ENCODE measurements around the gene SLC35E4. TPM values are rescaled to one million over a fixed set of nuclear protein-coding genes. Genes with fewer than 3 reads are reported as not detected.

Gene SLC35E4
- total RNA-seq, 1 donor from 2014 or later: 5.0 TPM

- no peak for DNase-seq
- Mint-ChIP-seq H3K36me3 (ENCODE audit: unreplicated experiment) (no peaks in the 10 kb centered on the region), H3K27me3 (ENCODE audit: unreplicated experiment) (no peaks in the 10 kb centered on the region), H3K4me3 (ENCODE audit: unreplicated experiment) (no peak overlapping the region), H3K9me3 (ENCODE audit: unreplicated experiment) (no peaks in the 10 kb centered on the region), H3K27ac (ENCODE audit: unreplicated experiment) (no peak overlapping the region), H3K4me1 (ENCODE audit: low read depth, unreplicated experiment) (no peaks in the 10 kb centered on the region)
- TF ChIP-seq, protein P1, sequence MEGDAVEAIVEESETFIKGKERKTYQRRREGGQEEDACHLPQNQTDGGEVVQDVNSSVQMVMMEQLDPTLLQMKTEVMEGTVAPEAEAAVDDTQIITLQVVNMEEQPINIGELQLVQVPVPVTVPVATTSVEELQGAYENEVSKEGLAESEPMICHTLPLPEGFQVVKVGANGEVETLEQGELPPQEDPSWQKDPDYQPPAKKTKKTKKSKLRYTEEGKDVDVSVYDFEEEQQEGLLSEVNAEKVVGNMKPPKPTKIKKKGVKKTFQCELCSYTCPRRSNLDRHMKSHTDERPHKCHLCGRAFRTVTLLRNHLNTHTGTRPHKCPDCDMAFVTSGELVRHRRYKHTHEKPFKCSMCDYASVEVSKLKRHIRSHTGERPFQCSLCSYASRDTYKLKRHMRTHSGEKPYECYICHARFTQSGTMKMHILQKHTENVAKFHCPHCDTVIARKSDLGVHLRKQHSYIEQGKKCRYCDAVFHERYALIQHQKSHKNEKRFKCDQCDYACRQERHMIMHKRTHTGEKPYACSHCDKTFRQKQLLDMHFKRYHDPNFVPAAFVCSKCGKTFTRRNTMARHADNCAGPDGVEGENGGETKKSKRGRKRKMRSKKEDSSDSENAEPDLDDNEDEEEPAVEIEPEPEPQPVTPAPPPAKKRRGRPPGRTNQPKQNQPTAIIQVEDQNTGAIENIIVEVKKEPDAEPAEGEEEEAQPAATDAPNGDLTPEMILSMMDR (IDR thresholded peaks at IDR 0.05; ENCODE audit: partially characterized antibody, unreplicated experiment): no peak
Measured at GRCh38 chr22:30596199-30596598, 39.4 kb upstream of the SLC35E4 start.

GRCh38 chr22:30596886-30597285, 38.7 kb upstream of the SLC35E4 start:
- TF ChIP-seq, protein P1 (IDR thresholded peaks at IDR 0.05; ENCODE audit: partially characterized antibody, unreplicated experiment): no peak
- no peaks in the 10 kb centered on the region for H3K9me3 Mint-ChIP-seq (ENCODE audit: unreplicated experiment)
- no peak overlapping the region for H3K4me3 Mint-ChIP-seq (ENCODE audit: unreplicated experiment)
- H3K27ac Mint-ChIP-seq (ENCODE audit: unreplicated experiment): no peak overlapping the region
- DNase-seq: no peak
- H3K4me1 Mint-ChIP-seq (ENCODE audit: low read depth, unreplicated experiment): no peaks in the 10 kb centered on the region
- H3K36me3 Mint-ChIP-seq (ENCODE audit: unreplicated experiment): no peaks in the 10 kb centered on the region
- no peaks in the 10 kb centered on the region for H3K27me3 Mint-ChIP-seq (ENCODE audit: unreplicated experiment)

GRCh38 chr22:30598986-30599385, 36.6 kb upstream of the SLC35E4 start:
- H3K27ac Mint-ChIP-seq (ENCODE audit: unreplicated experiment): no peak overlapping the region
- no peak for DNase-seq
- no peaks in the 10 kb centered on the region for H3K27me3 Mint-ChIP-seq (ENCODE audit: unreplicated experiment)
- no peaks in the 10 kb centered on the region for H3K4me1 Mint-ChIP-seq (ENCODE audit: low read depth, unreplicated experiment)
- peaks cover 2% of the 10 kb centered on the region for H3K9me3 Mint-ChIP-seq (ENCODE audit: unreplicated experiment)
- TF ChIP-seq, protein P1 (IDR thresholded peaks at IDR 0.05; ENCODE audit: partially characterized antibody, unreplicated experiment): no peak
- H3K4me3 Mint-ChIP-seq (ENCODE audit: unreplicated experiment): no peak overlapping the region
- no peaks in the 10 kb centered on the region for H3K36me3 Mint-ChIP-seq (ENCODE audit: unreplicated experiment)

DNA sequence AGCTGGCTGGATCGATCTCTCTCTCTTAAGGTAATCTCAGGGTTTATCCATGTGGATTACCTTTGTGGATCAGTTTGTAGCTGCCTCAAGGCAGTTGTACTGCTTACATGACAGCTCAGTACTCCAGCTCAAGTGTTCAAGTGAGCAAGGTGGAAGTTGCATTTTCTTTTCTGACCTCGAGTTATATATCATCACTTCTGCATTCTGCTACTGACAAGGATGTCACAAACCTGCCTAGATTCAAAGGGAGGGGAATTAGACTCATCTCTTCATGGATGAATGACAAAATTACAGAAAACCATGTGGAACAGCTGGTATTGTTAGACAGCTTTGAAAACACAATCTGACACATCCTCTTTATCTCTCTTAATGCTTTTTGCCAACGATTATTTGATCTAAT, 34.7 kb upstream of the SLC35E4 start:
- Mint-ChIP-seq H3K27ac (ENCODE audit: unreplicated experiment) (no peak overlapping the region), H3K9me3 (ENCODE audit: unreplicated experiment) (peaks cover 2% of the 10 kb centered on the region), H3K4me3 (ENCODE audit: unreplicated experiment) (no peak overlapping the region), H3K36me3 (ENCODE audit: unreplicated experiment) (no peaks in the 10 kb centered on the region), H3K27me3 (ENCODE audit: unreplicated experiment) (peaks cover 2% of the 10 kb centered on the region), H3K4me1 (ENCODE audit: low read depth, unreplicated experiment) (no peaks in the 10 kb centered on the region)
- TF ChIP-seq, protein P1 (IDR thresholded peaks at IDR 0.05; ENCODE audit: partially characterized antibody, unreplicated experiment): no peak
- no peak for DNase-seq

- H3K27me3 Mint-ChIP-seq (ENCODE audit: unreplicated experiment): peaks cover 2% of the 10 kb centered on the region
- H3K4me1 Mint-ChIP-seq (ENCODE audit: low read depth, unreplicated experiment): no peaks in the 10 kb centered on the region
- peaks cover 2% of the 10 kb centered on the region for H3K9me3 Mint-ChIP-seq (ENCODE audit: unreplicated experiment)
- TF ChIP-seq, protein P1 (IDR thresholded peaks at IDR 0.05; ENCODE audit: partially characterized antibody, unreplicated experiment): no peak
- no peaks in the 10 kb centered on the region for H3K36me3 Mint-ChIP-seq (ENCODE audit: unreplicated experiment)
- no peak for DNase-seq
- H3K4me3 Mint-ChIP-seq (ENCODE audit: unreplicated experiment): no peak overlapping the region
- H3K27ac Mint-ChIP-seq (ENCODE audit: unreplicated experiment): no peak overlapping the region
Measured at GRCh38 chr22:30601464-30601863, 34.1 kb upstream of the SLC35E4 start.
